Neural crest cell (in vitro differentiated cells): ENCODE results near the gene PRDM16. TPM values are rescaled to one million over a fixed set of nuclear protein-coding genes. Genes with fewer than 3 reads are reported as not detected.

ENCODE experiments used
- DNase-seq: peaks from one replicate; pipeline ENCODE4 v3.0.0; 2021; ENCODE audit warnings: low read depth, mixed read lengths, low spot score
- H3K27ac Mint-ChIP-seq: one replicate; pipeline ENCODE4 v1.8.0; 2021; ENCODE audit warnings: mild to moderate bottlenecking, mixed read lengths; ENCODE audit not compliant: unreplicated experiment
- H3K27me3 Mint-ChIP-seq: 2 replicates; pipeline ENCODE4 v1.8.0; 2021; ENCODE audit warnings: low read depth, mild to moderate bottlenecking, mixed read lengths
- H3K36me3 Mint-ChIP-seq: 2 replicates; pipeline ENCODE4 v1.8.0; 2021; ENCODE audit warnings: low read depth, mild to moderate bottlenecking, mixed read lengths
- H3K4me1 Mint-ChIP-seq: 2 replicates; pipeline ENCODE4 v1.8.0; 2021; ENCODE audit warnings: mixed read lengths
- H3K4me3 Mint-ChIP-seq: one replicate; pipeline ENCODE4 v1.8.0; 2021; ENCODE audit warnings: mild to moderate bottlenecking, mixed read lengths
- H3K9me3 Mint-ChIP-seq: 2 replicates; pipeline ENCODE4 v1.8.0; 2021; ENCODE audit warnings: mixed read lengths
- CTCF ChIP-seq: fragments of 200-600 bp; sonication (generic); conservative IDR thresholded peaks from 2 replicates; pipeline ENCODE4 v1.5.0; 2021; ENCODE audit warnings: antibody characterized with exemption, mild to moderate bottlenecking
- total RNA-seq: library from RNA; stranded (reverse); gene quantifications from 2 replicates; pipeline ENCODE4 v1.2.1, GENCODE V29; 2021

PRDM16 gene
- total RNA-seq, 1 donor from 2014 or later, result 11.7 TPM

GRCh38 chr1:3438661-3439180 lies 369.7 kb downstream of the PRDM16 start:
- no peaks in the 10 kb centered on the region for H3K9me3 Mint-ChIP-seq
- peak overlapping the region; percentile 19 for H3K27ac Mint-ChIP-seq
- peak overlapping the region; percentile 38 for H3K4me3 Mint-ChIP-seq
- no peaks in the 10 kb centered on the region for H3K27me3 Mint-ChIP-seq
- no peak for TF ChIP-seq CTCF
- H3K36me3 Mint-ChIP-seq, result no peaks in the 10 kb centered on the region
- peaks cover 52% of the 10 kb centered on the region for H3K4me1 Mint-ChIP-seq
- DNase-seq, result no peak

DNA sequence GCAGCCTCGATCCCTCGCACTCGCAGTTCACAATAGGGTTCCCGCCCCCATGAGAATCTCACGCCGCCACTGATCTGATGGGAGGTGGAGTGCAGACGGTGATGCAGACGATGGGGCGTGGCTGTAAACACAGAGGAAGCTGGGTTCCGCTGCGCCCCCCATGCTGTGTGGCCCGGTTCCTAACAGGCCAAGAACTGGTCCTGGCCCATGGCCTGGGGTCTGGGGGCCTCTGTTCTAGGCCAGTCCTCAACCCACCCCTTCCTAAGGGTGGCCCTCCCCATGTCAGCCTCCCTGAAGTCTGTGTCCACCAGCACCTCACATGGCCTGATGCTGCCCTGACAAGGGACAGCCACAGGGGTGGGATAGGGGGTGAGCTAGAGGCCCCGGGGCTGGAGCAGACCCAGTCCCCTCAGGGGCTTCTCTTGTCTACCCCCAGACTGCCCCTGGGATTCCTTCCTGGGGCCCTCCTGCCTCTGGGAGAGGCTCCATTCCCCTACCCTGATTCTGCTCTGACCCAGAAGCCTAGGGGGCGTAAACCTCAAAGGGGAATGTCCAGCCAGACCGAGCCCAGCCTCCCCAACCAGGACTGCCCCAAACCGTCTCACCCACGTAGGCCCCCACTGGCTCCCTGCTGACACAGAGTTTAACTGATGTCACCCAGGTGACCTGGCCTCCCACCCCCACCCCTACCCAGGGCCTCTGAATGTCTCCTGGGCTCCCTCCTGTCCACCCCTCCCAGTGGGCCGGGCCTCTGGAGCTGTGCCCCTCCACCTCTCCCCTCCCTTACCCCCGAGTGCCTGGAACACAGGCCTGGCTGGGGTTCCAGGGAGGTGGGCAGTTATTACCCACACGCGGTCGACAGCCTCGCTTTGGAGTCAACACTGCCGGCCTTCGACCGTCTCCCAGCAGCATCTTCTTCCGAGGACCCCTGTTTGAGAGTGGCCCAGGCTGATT lies 370.6 kb downstream of the PRDM16 start:
- Mint-ChIP-seq H3K4me3 (peak overlapping the region; percentile 62), H3K27me3 (no peaks in the 10 kb centered on the region), H3K27ac (peak overlapping the region; percentile 57), H3K36me3 (no peaks in the 10 kb centered on the region), H3K4me1 (peaks cover 60% of the 10 kb centered on the region), H3K9me3 (no peaks in the 10 kb centered on the region)
- no peak for DNase-seq
- TF ChIP-seq CTCF, result no peak

- H3K4me1 Mint-ChIP-seq, result peaks cover 64% of the 10 kb centered on the region
- no peaks in the 10 kb centered on the region for H3K36me3 Mint-ChIP-seq
- no peak for DNase-seq
- H3K27me3 Mint-ChIP-seq, result no peaks in the 10 kb centered on the region
- H3K4me3 Mint-ChIP-seq, result peak overlapping the region; percentile 62
- no peak for TF ChIP-seq CTCF
- peaks cover 2% of the 10 kb centered on the region for H3K9me3 Mint-ChIP-seq
- H3K27ac Mint-ChIP-seq, result peak overlapping the region; percentile 78
These were observed 371.3 kb downstream of the PRDM16 start for GRCh38 chr1:3440300-3440681.

- no peaks in the 10 kb centered on the region for H3K27me3 Mint-ChIP-seq
- peaks cover 66% of the 10 kb centered on the region for H3K4me1 Mint-ChIP-seq
- peak overlapping the region; percentile 82 for H3K4me3 Mint-ChIP-seq
- no peak for TF ChIP-seq CTCF
- peak overlapping the region; percentile 97 for H3K27ac Mint-ChIP-seq
- peaks cover 2% of the 10 kb centered on the region for H3K9me3 Mint-ChIP-seq
- no peaks in the 10 kb centered on the region for H3K36me3 Mint-ChIP-seq
- no peak for DNase-seq
These were observed 371.9 kb downstream of the PRDM16 start for GRCh38 chr1:3440711-3441409.

DNA sequence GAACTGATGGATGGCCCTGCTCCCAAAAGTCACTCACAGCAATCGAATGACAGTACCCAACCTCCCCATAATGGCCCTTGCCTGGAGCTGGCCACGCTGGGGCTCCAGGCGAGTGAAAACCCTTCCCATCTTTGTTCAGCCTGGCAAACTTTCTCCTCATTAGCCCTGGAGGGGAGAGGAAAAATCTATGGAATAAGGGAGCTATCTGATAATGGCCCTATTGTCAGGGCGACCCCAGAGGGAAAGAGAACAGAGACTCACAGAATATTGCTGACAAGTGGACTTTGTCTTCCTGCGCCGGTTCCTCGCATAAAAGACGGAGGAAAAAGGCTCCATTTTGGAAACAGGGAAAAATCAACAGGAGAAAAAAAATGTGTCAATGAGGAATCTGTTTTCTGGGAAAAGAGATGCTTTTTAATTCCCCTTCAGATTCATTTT lies 372.4 kb downstream of the PRDM16 start:
- no peak for DNase-seq
- TF ChIP-seq CTCF, result no peak
- Mint-ChIP-seq H3K4me3 (peak overlapping the region; percentile 82), H3K27ac (peak overlapping the region; percentile 97), H3K36me3 (no peaks in the 10 kb centered on the region), H3K9me3 (peaks cover 2% of the 10 kb centered on the region), H3K27me3 (no peaks in the 10 kb centered on the region), H3K4me1 (peaks cover 61% of the 10 kb centered on the region)
